ENCODE measurements around the gene SCYGR7.

Gene SCYGR7

DNA sequence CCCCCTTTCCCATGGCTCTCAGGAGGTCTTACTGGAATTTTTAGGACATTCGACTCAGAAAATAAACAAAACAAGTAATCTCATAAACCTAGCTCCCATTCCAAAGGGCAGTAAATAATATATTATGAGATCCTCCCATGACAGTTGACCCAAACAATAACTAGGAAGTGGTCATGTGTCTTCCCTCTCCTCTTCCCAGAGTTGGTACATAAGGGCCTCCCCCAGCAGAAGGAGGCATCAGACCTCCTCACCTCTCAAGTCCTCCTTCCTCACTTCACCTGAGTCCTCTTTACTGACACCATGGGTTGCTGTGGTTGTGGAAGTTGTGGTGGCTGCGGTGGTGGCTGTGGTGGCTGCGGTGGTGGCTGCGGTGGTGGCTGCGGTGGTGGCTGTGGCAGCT is at the start of gene SCYGR7:
SCYGR7 (plus strand) TSS at position 301 of the 400 bp plus-strand sequence; CDS start at position 301, 0 bp downstream.
- Mint-ChIP-seq H3K4me3 (no peak within 1 kb of the TSS), H3K27ac (no peak within 1 kb of the TSS), H3K36me3 (ENCODE audit: low read depth) (no peaks in the 10 kb centered on the region), H3K9me3 (no peaks in the 10 kb centered on the region), H3K27me3 (ENCODE audit: low read depth) (no peaks in the 10 kb centered on the region), H3K4me1 (ENCODE audit: low read depth) (no peaks in the 10 kb centered on the region)
- DNase-seq (ENCODE audit: low spot score) = no peak

DNA sequence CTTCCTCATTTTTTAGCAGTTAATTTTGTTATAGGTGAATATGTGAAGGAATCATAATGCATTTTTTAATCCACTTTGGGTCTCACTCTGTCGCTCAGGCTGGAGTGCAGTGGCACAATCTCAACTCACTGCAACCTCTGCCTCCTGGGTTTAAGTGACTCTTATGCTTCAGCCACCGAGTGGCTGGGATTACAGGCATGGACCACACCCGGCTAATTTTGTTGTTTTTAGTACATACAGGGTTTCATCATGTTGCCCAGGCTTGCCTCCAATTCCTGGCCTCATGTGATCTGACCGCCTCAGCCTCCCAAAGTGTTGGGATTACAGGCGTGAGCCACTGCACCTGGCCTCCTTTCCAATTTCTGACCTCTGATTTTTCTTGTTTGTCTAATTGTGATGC is 43.9 kb upstream of the SCYGR7 start:
- H3K4me3 Mint-ChIP-seq = no peak overlapping the region
- H3K4me1 Mint-ChIP-seq (ENCODE audit: low read depth) = no peaks in the 10 kb centered on the region
- no peaks in the 10 kb centered on the region for H3K9me3 Mint-ChIP-seq
- H3K27ac Mint-ChIP-seq = no peak overlapping the region
- H3K27me3 Mint-ChIP-seq (ENCODE audit: low read depth) = peaks cover 2% of the 10 kb centered on the region
- DNase-seq (ENCODE audit: low spot score) = no peak
- no peaks in the 10 kb centered on the region for H3K36me3 Mint-ChIP-seq (ENCODE audit: low read depth)

DNA sequence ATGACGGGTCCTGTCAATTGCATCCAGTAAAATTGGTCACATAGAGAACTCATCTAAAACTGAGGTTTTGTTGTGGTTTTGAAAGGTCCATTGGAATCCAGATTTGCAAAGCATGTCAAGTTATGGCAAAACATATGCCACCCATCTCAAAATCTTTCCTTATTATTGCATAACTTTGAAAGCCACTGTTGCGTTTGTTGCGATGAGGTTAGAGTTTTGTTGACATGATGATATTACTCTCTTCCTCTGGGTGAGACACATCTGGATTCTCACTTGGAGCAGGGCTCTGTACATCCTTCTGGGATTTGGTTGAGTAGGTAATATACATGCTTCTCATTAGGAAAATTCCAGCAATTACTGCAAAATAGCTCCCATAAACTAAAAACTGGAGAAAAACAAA is 40.9 kb upstream of the SCYGR7 start:
- no peak for DNase-seq (ENCODE audit: low spot score)
- Mint-ChIP-seq H3K9me3 (no peaks in the 10 kb centered on the region), H3K4me1 (ENCODE audit: low read depth) (no peaks in the 10 kb centered on the region), H3K4me3 (no peak overlapping the region), H3K27me3 (ENCODE audit: low read depth) (peaks cover 2% of the 10 kb centered on the region), H3K27ac (no peak overlapping the region), H3K36me3 (ENCODE audit: low read depth) (no peaks in the 10 kb centered on the region)

DNA sequence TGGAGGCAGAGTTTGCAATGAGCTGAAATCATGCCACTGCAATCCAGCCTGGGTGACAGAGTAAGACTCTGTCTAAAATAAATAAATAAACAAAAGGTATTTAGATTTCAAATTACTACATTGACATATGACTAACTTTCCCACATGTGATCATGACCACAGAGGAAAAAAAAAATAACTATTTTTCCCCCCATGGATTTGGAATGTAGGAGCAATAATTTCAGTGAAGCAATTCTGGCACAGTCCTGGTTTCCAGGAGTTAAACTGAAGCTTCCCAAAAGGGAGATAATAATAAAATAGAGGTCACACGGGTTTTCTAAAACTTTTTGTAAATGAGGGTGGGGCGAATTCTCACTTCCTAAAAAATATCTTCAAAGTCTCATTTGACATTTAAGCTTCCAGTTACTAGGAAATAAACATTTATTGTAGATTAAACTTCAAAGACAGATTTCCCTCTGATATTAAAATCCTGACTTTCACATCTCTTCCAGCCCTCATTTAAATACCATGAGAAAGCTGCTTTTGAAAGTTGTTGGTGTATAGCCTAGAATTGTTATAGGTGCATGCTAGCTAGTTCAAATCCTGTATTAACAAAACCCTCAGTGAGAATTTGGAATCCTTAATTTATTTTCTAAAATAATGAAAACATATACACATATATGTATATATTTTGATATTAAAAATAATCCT is 31.0 kb upstream of the SCYGR7 start:
- DNase-seq (ENCODE audit: low spot score) = no peak
- Mint-ChIP-seq H3K9me3 (no peaks in the 10 kb centered on the region), H3K36me3 (ENCODE audit: low read depth) (no peaks in the 10 kb centered on the region), H3K27me3 (ENCODE audit: low read depth) (peaks cover 7% of the 10 kb centered on the region), H3K27ac (no peak overlapping the region), H3K4me3 (no peak overlapping the region), H3K4me1 (ENCODE audit: low read depth) (no peaks in the 10 kb centered on the region)

DNA sequence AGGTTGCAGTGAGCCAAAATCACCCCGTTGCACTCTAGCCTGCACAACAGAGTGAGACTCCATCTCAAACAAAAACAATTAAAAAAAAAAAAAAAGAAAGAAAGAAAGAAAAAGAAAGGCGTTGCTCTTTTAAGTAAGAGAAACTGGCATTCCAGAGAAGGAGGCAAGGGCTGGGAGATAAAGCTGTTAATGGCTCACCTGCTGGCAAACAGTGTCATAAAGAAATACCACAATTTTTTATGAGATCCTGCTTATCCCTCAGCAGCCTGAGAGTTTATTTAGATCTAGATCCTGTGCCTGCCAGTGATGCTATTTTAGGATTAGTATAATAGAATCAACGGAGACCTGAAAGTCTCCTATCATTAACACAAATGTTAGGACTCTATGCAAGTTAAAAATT is 26.6 kb upstream of the SCYGR7 start:
- DNase-seq (ENCODE audit: low spot score) = no peak
- no peaks in the 10 kb centered on the region for H3K36me3 Mint-ChIP-seq (ENCODE audit: low read depth)
- no peak overlapping the region for H3K27ac Mint-ChIP-seq
- no peaks in the 10 kb centered on the region for H3K9me3 Mint-ChIP-seq
- no peak overlapping the region for H3K4me3 Mint-ChIP-seq
- no peaks in the 10 kb centered on the region for H3K27me3 Mint-ChIP-seq (ENCODE audit: low read depth)
- no peaks in the 10 kb centered on the region for H3K4me1 Mint-ChIP-seq (ENCODE audit: low read depth)

DNA sequence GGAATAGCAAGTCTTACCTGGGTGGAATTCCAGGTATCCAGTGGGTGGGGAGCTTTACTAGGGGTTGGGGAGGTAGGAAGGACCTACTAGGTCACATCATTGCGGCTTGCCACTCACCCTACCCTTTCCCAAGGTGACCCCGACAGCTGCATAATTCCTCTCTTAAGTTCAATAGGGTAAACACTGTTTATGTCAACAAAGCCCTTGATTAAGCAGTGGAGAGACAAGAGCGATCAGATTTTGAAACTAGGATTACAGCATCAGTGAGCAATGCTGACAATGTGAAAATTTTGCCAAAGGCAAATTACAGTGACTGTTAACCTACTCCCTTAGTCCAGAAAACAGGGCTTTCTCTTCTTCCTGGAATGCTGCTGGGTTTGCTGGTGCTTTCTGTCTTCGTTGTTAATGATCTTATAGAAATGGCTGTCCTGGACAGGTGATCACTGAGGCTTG is 24.8 kb upstream of the SCYGR7 start:
- H3K4me1 Mint-ChIP-seq (ENCODE audit: low read depth) = no peaks in the 10 kb centered on the region
- H3K27ac Mint-ChIP-seq = no peak overlapping the region
- no peaks in the 10 kb centered on the region for H3K27me3 Mint-ChIP-seq (ENCODE audit: low read depth)
- H3K9me3 Mint-ChIP-seq = no peaks in the 10 kb centered on the region
- no peaks in the 10 kb centered on the region for H3K36me3 Mint-ChIP-seq (ENCODE audit: low read depth)
- DNase-seq (ENCODE audit: low spot score) = no peak
- no peak overlapping the region for H3K4me3 Mint-ChIP-seq

DNA sequence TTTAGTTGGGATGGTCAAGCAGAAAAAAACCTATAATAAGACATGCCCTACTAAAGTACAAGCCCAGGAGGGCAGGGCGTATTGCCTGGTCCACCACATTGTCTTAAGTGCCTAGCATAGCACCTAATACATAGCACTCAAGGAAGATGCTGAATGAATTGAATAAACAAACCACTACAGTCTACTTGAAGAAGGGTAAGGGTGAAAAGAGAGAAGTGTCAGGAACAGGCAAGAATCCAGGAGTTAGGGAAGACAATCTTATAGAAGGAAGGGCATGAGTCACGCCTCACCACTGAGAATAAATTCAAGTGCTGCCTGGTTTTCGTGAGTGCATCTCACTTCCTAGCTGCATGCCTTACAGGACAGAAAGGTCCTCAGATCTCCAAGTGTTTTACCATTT is 24.2 kb upstream of the SCYGR7 start:
- no peaks in the 10 kb centered on the region for H3K9me3 Mint-ChIP-seq
- no peak for DNase-seq (ENCODE audit: low spot score)
- H3K27me3 Mint-ChIP-seq (ENCODE audit: low read depth) = no peaks in the 10 kb centered on the region

GRCh38 chr2:227706859-227707258 is 21.3 kb upstream of the SCYGR7 start:
- Mint-ChIP-seq H3K36me3 (ENCODE audit: low read depth) (no peaks in the 10 kb centered on the region), H3K4me3 (no peak overlapping the region), H3K27me3 (ENCODE audit: low read depth) (no peaks in the 10 kb centered on the region), H3K4me1 (ENCODE audit: low read depth) (no peaks in the 10 kb centered on the region), H3K9me3 (no peaks in the 10 kb centered on the region), H3K27ac (no peak overlapping the region)
- no peak for DNase-seq (ENCODE audit: low spot score)

More for the DNA sequence above, 24.2 kb upstream of the SCYGR7 start:
- H3K4me3 Mint-ChIP-seq = no peak overlapping the region
- no peak overlapping the region for H3K27ac Mint-ChIP-seq
- no peaks in the 10 kb centered on the region for H3K36me3 Mint-ChIP-seq (ENCODE audit: low read depth)
- no peaks in the 10 kb centered on the region for H3K4me1 Mint-ChIP-seq (ENCODE audit: low read depth)

DNA sequence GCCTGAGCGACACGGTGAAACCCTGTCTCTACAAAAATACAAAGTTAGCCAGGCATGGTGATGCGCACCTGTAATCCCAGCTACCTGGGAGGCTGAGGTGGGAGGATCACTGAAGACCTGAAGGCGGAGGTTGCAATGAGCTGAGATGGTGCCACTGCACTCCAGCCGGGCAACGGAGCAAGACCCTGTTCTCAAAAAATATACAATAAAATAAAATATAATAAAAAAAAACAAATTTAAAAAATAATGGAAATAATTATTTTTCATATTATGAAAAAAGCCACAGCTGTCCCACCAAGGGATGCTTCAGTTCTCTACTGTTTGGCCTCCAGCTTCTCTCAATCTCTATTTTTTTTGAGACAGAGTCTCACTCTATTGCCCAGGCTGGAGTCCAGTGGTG is 20.7 kb upstream of the SCYGR7 start:
- Mint-ChIP-seq H3K36me3 (ENCODE audit: low read depth) (no peaks in the 10 kb centered on the region), H3K27ac (no peak overlapping the region)

GRCh38 chr2:227710986-227711385 is 17.1 kb upstream of the SCYGR7 start:
- no peak overlapping the region for H3K27ac Mint-ChIP-seq

More for the DNA sequence above, 20.7 kb upstream of the SCYGR7 start:
- Mint-ChIP-seq H3K4me3 (no peak overlapping the region), H3K4me1 (ENCODE audit: low read depth) (no peaks in the 10 kb centered on the region), H3K27me3 (ENCODE audit: low read depth) (no peaks in the 10 kb centered on the region), H3K9me3 (no peaks in the 10 kb centered on the region)
- no peak for DNase-seq (ENCODE audit: low spot score)

DNA sequence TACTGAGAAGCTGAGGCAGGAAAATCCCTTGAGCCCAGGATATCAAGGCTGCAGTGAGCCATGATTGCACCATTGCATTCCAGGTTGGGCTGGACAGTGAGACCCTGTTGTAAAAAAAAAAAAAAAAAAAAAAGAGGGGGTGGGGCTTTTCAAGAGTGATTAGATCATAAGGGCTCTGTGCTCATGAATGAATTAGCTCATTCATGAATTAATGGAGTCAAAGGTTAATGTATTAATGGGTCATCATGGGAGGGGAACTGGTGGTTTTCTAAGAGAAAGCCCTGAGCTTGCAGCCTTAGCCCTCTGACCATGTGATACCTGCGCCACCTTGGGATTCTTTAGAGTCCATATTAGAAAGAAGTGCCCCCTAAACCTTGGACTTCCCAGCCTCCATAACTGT is 14.8 kb upstream of the SCYGR7 start:
- H3K9me3 Mint-ChIP-seq = no peaks in the 10 kb centered on the region

More at GRCh38 chr2:227710986-227711385, 17.1 kb upstream of the SCYGR7 start:
- no peaks in the 10 kb centered on the region for H3K27me3 Mint-ChIP-seq (ENCODE audit: low read depth)
- DNase-seq (ENCODE audit: low spot score) = no peak
- no peaks in the 10 kb centered on the region for H3K36me3 Mint-ChIP-seq (ENCODE audit: low read depth)
- no peaks in the 10 kb centered on the region for H3K4me1 Mint-ChIP-seq (ENCODE audit: low read depth)
- no peak overlapping the region for H3K4me3 Mint-ChIP-seq
- H3K9me3 Mint-ChIP-seq = no peaks in the 10 kb centered on the region

GRCh38 chr2:227716501-227716900 is 11.6 kb upstream of the SCYGR7 start:
- Mint-ChIP-seq H3K27me3 (ENCODE audit: low read depth) (peaks cover 13% of the 10 kb centered on the region), H3K27ac (no peak overlapping the region), H3K36me3 (ENCODE audit: low read depth) (no peaks in the 10 kb centered on the region), H3K4me1 (ENCODE audit: low read depth) (no peaks in the 10 kb centered on the region), H3K9me3 (no peaks in the 10 kb centered on the region), H3K4me3 (no peak overlapping the region)
- DNase-seq (ENCODE audit: low spot score) = no peak

More for the DNA sequence above, 14.8 kb upstream of the SCYGR7 start:
- peaks cover 13% of the 10 kb centered on the region for H3K27me3 Mint-ChIP-seq (ENCODE audit: low read depth)
- no peaks in the 10 kb centered on the region for H3K36me3 Mint-ChIP-seq (ENCODE audit: low read depth)
- DNase-seq (ENCODE audit: low spot score) = no peak
- no peaks in the 10 kb centered on the region for H3K4me1 Mint-ChIP-seq (ENCODE audit: low read depth)
- H3K4me3 Mint-ChIP-seq = no peak overlapping the region
- H3K27ac Mint-ChIP-seq = no peak overlapping the region

DNA sequence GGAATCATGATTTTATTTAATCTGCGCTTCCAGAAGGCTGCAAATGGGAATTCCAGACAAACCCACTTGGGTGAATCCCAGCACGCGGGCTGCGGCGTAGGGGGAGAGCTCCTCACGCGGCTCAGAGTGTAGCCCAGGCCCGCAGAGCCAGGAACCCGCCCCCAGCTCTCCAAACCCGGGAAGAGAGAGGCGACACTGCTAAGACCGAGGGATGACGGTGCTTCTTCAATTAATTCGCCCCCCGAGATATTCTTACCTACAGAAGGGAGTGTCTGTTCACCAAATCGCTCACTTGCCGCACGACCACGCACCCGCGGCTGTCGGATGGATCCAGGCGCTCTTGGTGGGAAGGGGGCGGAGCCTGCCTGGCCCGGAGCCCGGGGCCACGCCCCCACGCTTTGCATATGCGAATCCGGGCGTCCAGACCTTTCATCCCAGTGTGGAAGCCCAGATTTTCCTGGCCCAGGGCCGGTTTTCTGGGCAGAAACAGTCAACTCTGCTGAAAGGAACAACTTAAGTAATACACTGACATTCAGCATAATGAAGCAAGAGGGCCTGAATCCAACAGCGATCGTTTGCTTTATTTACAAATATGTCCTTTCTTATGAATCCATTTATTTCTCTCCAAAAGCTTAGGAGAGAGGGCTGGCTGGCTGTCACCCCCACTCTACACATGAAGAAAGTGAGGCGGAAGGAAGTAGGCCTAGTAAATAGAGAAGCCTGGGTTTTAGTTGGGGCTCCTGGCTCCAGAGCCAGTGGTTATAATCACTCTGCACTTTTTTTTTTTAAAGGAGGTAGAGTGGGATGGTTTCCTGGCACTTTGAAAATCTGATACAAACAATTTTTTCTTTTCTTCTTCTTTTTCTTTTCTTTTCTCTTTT is 10.2 kb upstream of the SCYGR7 start, which contains the start of gene SLC19A3:
SLC19A3 (minus strand) TSS at position 342 of the 881 bp plus-strand sequence. CDS start 15,710 bp downstream, outside the sequence.
- Mint-ChIP-seq H3K36me3 (ENCODE audit: low read depth) (no peaks in the 10 kb centered on the region), H3K4me1 (ENCODE audit: low read depth) (no peaks in the 10 kb centered on the region), H3K27ac (no peak within 1 kb of the TSS), H3K4me3 (no peak within 1 kb of the TSS), H3K9me3 (no peaks in the 10 kb centered on the region), H3K27me3 (ENCODE audit: low read depth) (peaks cover 13% of the 10 kb centered on the region)
- no peak for DNase-seq (ENCODE audit: low spot score)

DNA sequence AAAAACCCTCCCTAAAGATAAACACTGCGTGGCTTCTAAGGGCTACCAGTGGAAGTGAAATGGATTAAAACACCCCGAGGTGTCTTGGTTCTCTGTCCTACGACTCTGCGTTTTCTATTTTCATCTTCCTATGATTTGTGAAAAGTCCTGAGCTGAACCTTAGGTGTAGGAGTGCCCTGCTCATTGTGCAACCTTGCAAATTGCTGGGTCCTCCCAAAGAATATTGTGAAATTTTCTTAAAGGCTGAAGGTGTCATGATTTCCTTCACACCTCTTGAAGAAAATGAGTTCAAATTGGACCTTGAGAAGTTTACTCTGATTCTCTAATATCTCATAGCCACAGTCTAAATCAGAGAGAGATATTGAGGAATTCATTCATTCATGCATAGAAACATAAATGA is 8.5 kb upstream of the SCYGR7 start:
- no peak for DNase-seq (ENCODE audit: low spot score)
- H3K27me3 Mint-ChIP-seq (ENCODE audit: low read depth) = peaks cover 13% of the 10 kb centered on the region
- no peak overlapping the region for H3K4me3 Mint-ChIP-seq
- H3K9me3 Mint-ChIP-seq = no peaks in the 10 kb centered on the region
- no peaks in the 10 kb centered on the region for H3K4me1 Mint-ChIP-seq (ENCODE audit: low read depth)
- no peaks in the 10 kb centered on the region for H3K36me3 Mint-ChIP-seq (ENCODE audit: low read depth)
- H3K27ac Mint-ChIP-seq = no peak overlapping the region

Data from T-helper 2 cell treated with Interferon-gamma antibody and Interleukin-4, amounts not matched to agents 5 μg/mL and 100 μg/mL, for 36 hours (primary cell).